Neural cell (in vitro differentiated cells): ENCODE measurements around the gene LPAR3. TPM values are rescaled to one million over a fixed set of nuclear protein-coding genes. Genes with fewer than 3 reads are reported as not detected.

Experiments
- H2AFZ ChIP-seq: fragments of 200-600, 300-800 bp; sonication (generic), shearing (Covaris generic); 2 replicates; pipeline ENCODE4 v1.6.0; 2014; ENCODE audit warnings: low read depth, mild to moderate bottlenecking, antibody characterized with exemption, low read length, moderate library complexity
- H3F3A ChIP-seq: fragments of 200-600 bp; shearing (Covaris generic); 2 replicates; pipeline ENCODE4 v1.6.1; 2016; ENCODE audit warnings: mild to moderate bottlenecking, moderate library complexity, mixed read lengths, antibody characterized with exemption, low read length; ENCODE audit not compliant: insufficient read depth, poor library complexity, severe bottlenecking
- H3K27ac ChIP-seq: fragments of 200-600, 300-800 bp; sonication (generic), shearing (Covaris generic); 2 replicates; pipeline ENCODE4 v1.5.1; 2014; ENCODE audit warnings: mild to moderate bottlenecking, low read length, moderate library complexity
- H3K27me3 ChIP-seq: fragments of 300-800, 200-600 bp; sonication (generic), shearing (Covaris generic); 2 replicates; pipeline ENCODE4 v1.6.0; 2014; ENCODE audit warnings: mild to moderate bottlenecking, low read depth, low read length, moderate library complexity; ENCODE audit not compliant: insufficient read depth
- H3K36me3 ChIP-seq: fragments of 300-800, 200-600 bp; sonication (generic), shearing (Covaris generic); 2 replicates; pipeline ENCODE4 v1.5.1; 2014; ENCODE audit warnings: mild to moderate bottlenecking, antibody characterized with exemption, low read length, moderate library complexity; ENCODE audit not compliant: insufficient read depth
- H3K4me2 ChIP-seq: fragments of 300-800, 200-600 bp; sonication (generic), shearing (Covaris generic); 2 replicates; pipeline ENCODE4 v1.6.0; 2014; ENCODE audit warnings: mild to moderate bottlenecking, low read length
- H3K4me3 ChIP-seq: fragments of 300-800, 200-600 bp; sonication (generic), shearing (Covaris generic); 2 replicates; pipeline ENCODE4 v1.5.1; 2014; ENCODE audit warnings: mild to moderate bottlenecking, low read length, moderate library complexity
- H3K79me2 ChIP-seq: fragments of 200-600 bp; shearing (Covaris generic); replicated peaks from 2 replicates; pipeline ENCODE4 v1.6.0; 2014; ENCODE audit warnings: mild to moderate bottlenecking, low read length, moderate library complexity; ENCODE audit not compliant: insufficient read depth
- H3K9ac ChIP-seq: fragments of 300-800, 200-600 bp; sonication (generic), shearing (Covaris generic); 2 replicates; pipeline ENCODE4 v1.6.1; 2016; ENCODE audit warnings: mild to moderate bottlenecking, low read length, mixed read lengths
- H3K9me2 ChIP-seq: fragments of 200-600 bp; shearing (Covaris generic); 2 replicates; pipeline ENCODE4 v1.6.1; 2016; ENCODE audit warnings: mild to moderate bottlenecking, low read length, mixed read lengths; ENCODE audit not compliant: insufficient read depth
- H3K9me3 ChIP-seq: fragments of 200-600, 300-800 bp; sonication (generic), shearing (Covaris generic); 2 replicates; pipeline ENCODE4 v1.6.1; 2016; ENCODE audit warnings: mild to moderate bottlenecking, mixed run types, low read length, moderate library complexity, mixed read lengths
- H4K20me1 ChIP-seq: fragments of 200-600 bp; shearing (Covaris generic); 2 replicates; pipeline ENCODE4 v1.6.1; 2016; ENCODE audit warnings: mild to moderate bottlenecking, mixed run types; ENCODE audit not compliant: insufficient read depth
- EP300 ChIP-seq: fragments of 450-650 bp; conservative IDR thresholded peaks from 2 replicates; pipeline ENCODE4 v1.6.1; 2014; ENCODE audit warnings: antibody characterized with exemption, mild to moderate bottlenecking, moderate library complexity; ENCODE audit not compliant: poor library complexity, severe bottlenecking
- EZH2 ChIP-seq: fragments of 200-600, 300-800 bp; shearing (Covaris generic), sonication (generic); IDR thresholded peaks from 2 replicates; pipeline ENCODE4 v1.6.1; 2014; ENCODE audit warnings: antibody characterized with exemption, low read length, borderline replicate concordance, mild to moderate bottlenecking; ENCODE audit not compliant: insufficient read depth, poor library complexity, severe bottlenecking
- MXI1 ChIP-seq: fragments of 450-650 bp; conservative IDR thresholded peaks from 2 replicates; pipeline ENCODE4 v1.6.1; 2014; ENCODE audit warnings: antibody characterized with exemption, mild to moderate bottlenecking; ENCODE audit not compliant: poor library complexity, severe bottlenecking
- POLR2AphosphoS5 ChIP-seq: IDR thresholded peaks from 2 replicates; pipeline ENCODE4 v1.6.1; 2012
- RAD21 ChIP-seq: fragments of 450-650 bp; conservative IDR thresholded peaks from 2 replicates; pipeline ENCODE4 v1.6.1; 2014; ENCODE audit warnings: antibody characterized with exemption, mild to moderate bottlenecking, moderate library complexity
- REST ChIP-seq: IDR thresholded peaks from 2 replicates; pipeline ENCODE4 v1.6.1; 2012; ENCODE audit warnings: borderline replicate concordance
- SMC3 ChIP-seq: fragments of 450-650 bp; conservative IDR thresholded peaks from 2 replicates; pipeline ENCODE4 v1.6.1; 2014; ENCODE audit warnings: antibody characterized with exemption, mild to moderate bottlenecking, moderate library complexity; ENCODE audit not compliant: poor library complexity
- TAF1 ChIP-seq: IDR thresholded peaks from 2 replicates; pipeline ENCODE4 v1.6.1; 2012; ENCODE audit warnings: low read depth
- polyA plus RNA-seq: library from polyadenylated mRNA; depleted of rRNA; stranded (reverse); fragments of >200 nt; gene quantifications from 2 replicates; pipeline ENCODE4 v1.2.3, GENCODE V29; 2014
- TF ChIP-seq, protein P1 (sequence below): fragments of 450-650 bp; IDR thresholded peaks from 2 replicates; pipeline ENCODE4 v1.5.1; 2014; ENCODE audit warnings: antibody characterized with exemption, mild to moderate bottlenecking, moderate library complexity; ENCODE audit not compliant: poor library complexity, severe bottlenecking

The LPAR3 gene
- polyA plus RNA-seq, 1 donor from 2014 or later, result not detected

DNA sequence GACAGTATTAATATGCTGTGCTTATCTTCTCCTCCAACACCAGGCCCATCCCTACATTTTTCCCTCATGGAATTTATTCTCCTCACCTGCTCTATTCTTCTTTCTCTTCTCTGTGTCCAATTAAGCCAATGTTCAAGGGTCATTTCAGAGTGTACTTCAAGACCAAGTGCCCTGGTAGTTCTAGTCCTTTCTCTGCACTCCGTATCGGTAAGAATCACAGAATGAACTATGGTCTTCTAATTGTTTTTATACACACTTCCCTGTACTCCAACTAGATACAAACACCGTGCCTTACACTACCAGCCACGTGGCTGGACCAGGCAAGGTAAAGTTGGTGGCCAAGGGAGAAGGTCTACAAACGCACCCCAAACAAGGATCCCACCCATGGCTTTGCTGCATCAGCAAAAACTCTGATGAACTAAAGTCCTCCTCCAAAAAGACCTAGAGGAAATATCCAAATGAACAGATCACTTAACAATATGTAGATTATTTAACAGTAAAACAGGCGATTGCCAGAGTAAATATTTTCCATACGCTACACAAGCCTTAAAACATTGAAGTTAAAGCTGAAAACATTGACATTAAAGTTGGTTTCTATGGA lies 40.1 kb upstream of the LPAR3 start:
- H4K20me1 ChIP-seq, result no peaks in the 10 kb centered on the region
- TF ChIP-seq MXI1 (no peak), SMC3 (no peak), EZH2 (no peak), POLR2AphosphoS5 (no peak), RAD21 (no peak), EP300 (no peak), TAF1 (no peak)
- TF ChIP-seq, protein P1, sequence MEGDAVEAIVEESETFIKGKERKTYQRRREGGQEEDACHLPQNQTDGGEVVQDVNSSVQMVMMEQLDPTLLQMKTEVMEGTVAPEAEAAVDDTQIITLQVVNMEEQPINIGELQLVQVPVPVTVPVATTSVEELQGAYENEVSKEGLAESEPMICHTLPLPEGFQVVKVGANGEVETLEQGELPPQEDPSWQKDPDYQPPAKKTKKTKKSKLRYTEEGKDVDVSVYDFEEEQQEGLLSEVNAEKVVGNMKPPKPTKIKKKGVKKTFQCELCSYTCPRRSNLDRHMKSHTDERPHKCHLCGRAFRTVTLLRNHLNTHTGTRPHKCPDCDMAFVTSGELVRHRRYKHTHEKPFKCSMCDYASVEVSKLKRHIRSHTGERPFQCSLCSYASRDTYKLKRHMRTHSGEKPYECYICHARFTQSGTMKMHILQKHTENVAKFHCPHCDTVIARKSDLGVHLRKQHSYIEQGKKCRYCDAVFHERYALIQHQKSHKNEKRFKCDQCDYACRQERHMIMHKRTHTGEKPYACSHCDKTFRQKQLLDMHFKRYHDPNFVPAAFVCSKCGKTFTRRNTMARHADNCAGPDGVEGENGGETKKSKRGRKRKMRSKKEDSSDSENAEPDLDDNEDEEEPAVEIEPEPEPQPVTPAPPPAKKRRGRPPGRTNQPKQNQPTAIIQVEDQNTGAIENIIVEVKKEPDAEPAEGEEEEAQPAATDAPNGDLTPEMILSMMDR, result no peak

GRCh38 chr1:84930831-84931230 lies 37.8 kb upstream of the LPAR3 start:
- no peak for TF ChIP-seq REST
- TF ChIP-seq, protein P1, result no peak
- TF ChIP-seq SMC3, result no peak
- no peak for TF ChIP-seq RAD21
- no peak for TF ChIP-seq POLR2AphosphoS5
- no peak for TF ChIP-seq MXI1
- TF ChIP-seq EP300, result no peak
- no peak for TF ChIP-seq EZH2
- TF ChIP-seq TAF1, result no peak
- no peak overlapping the region for H3K4me2 ChIP-seq
- H2AFZ ChIP-seq, result no peak overlapping the region
- no peak overlapping the region for H3K27ac ChIP-seq
- no peak overlapping the region for H3K4me3 ChIP-seq
- no peak overlapping the region for H3K9ac ChIP-seq
- no peaks in the 10 kb centered on the region for H3K27me3 ChIP-seq
- no peaks in the 10 kb centered on the region for H3K36me3 ChIP-seq
- H3K9me3 ChIP-seq, result no peaks in the 10 kb centered on the region
- no peaks in the 10 kb centered on the region for H4K20me1 ChIP-seq
- H3F3A ChIP-seq, result no peaks in the 10 kb centered on the region
- H3K79me2 ChIP-seq, result no peaks in the 10 kb centered on the region
- no peaks in the 10 kb centered on the region for H3K9me2 ChIP-seq

More for the DNA sequence above, 40.1 kb upstream of the LPAR3 start:
- Histone ChIP-seq H3K27me3 (no peaks in the 10 kb centered on the region), H2AFZ (no peak overlapping the region), H3K4me3 (no peak overlapping the region), H3F3A (no peaks in the 10 kb centered on the region), H3K36me3 (no peaks in the 10 kb centered on the region), H3K9me3 (no peaks in the 10 kb centered on the region), H3K27ac (no peak overlapping the region), H3K4me2 (no peak overlapping the region), H3K9me2 (no peaks in the 10 kb centered on the region), H3K9ac (no peak overlapping the region), H3K79me2 (no peaks in the 10 kb centered on the region)
